ENCODE data around the gene ADAMTS15.
"Not testable (repeated sequence)": the region's sequence is repeated elsewhere in the genome, so short reads cannot be mapped to it uniquely, and the experiment has no call there.

Gene ADAMTS15

DNA sequence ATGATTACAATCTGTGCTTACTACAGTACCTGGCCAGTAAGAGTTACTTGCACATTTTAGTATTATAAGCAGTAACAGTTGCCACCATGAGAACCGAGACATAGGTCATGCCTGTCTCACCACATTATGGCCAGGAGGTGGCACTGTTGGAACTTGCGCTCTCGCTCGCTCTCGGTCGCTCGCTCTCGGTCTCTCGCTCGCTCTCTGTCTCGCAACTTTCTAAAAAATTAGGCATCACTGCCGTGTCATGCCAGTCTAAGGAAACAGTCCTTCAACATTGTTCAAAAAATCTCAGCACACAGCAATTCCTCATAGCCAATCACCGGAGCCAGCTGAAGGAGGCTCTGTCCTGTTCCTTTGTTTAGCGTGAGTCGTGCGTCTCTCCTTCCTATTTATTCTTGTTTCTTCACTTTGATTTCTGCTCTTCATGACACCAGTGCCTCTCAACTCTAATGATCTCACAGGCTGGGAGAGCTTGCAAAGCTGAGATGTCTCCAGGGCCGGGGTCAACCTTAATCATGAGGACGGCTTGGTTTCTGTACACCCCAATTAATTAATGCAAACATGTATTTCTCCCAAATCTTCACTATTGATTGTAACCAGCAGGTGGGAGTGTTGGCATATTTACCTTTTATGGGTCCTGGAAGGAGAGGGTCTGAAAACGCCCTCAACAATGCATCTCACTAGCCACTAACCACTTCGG, 13.8 kb upstream of the ADAMTS15 start:
- no peak for DNase-seq (ENCODE audit: low read depth, low spot score)

DNA sequence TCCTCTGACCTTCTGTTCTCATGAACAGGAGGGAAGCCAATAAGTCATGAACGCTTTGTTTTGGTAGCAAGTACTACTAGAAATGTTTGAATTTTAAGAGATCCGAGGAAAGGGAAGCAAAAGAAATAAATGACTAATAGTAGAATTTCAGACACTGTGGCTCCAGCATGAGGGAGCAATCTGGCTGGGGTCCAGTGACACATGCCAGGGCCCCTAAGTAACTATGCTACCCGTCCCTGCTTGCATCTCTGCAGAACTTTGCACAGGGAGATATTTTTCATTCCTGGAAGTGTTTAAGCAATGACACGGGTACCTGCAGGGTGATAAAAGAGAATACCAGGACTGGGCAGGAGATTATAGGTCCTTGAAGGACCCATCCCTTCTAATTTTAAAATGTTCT, 12.8 kb upstream of the ADAMTS15 start:
- DNase-seq (ENCODE audit: low read depth, low spot score) = no peak

GRCh38 chr11:130436171-130436570, 12.3 kb upstream of the ADAMTS15 start:
- DNase-seq (ENCODE audit: low read depth, low spot score) = no peak

- DNase-seq (ENCODE audit: low read depth, low spot score) = no peak
Measured at GRCh38 chr11:130437848-130438247, 10.6 kb upstream of the ADAMTS15 start.

- DNase-seq (ENCODE audit: low read depth, low spot score) = not testable (repeated sequence)
Measured at GRCh38 chr11:130438401-130439159, 9.9 kb upstream of the ADAMTS15 start.

DNA sequence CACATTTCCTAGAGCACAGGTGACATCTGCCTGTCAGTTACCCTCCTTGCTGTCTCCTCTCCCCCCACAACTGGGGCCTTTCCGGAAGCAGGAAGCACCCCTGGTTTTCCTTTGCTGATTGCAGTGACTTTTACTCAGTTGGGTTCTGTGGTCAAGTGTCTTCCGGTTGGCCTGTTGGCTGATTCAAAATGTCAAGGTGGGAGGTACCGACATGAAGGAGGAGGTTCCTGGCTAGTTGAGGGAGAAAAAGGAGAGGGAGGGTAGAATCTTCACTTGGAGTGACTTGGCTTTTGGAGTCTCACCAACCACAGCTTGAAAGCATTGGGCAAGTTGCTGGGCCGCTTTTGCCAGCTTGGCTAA, 9.3 kb upstream of the ADAMTS15 start:
- DNase-seq (ENCODE audit: low read depth, low spot score) = no peak

GRCh38 chr11:130439876-130440275, 8.6 kb upstream of the ADAMTS15 start:
- DNase-seq (ENCODE audit: low read depth, low spot score) = no peak

GRCh38 chr11:130441719-130442118, 6.7 kb upstream of the ADAMTS15 start:
- no peak for DNase-seq (ENCODE audit: low read depth, low spot score)

- DNase-seq (ENCODE audit: low read depth, low spot score) = no peak
Measured at GRCh38 chr11:130442737-130443136, 5.7 kb upstream of the ADAMTS15 start.

- DNase-seq (ENCODE audit: low read depth, low spot score) = no peak
Measured at GRCh38 chr11:130445788-130446187, 2.7 kb upstream of the ADAMTS15 start.

GRCh38 chr11:130448039-130448415, 418 bp upstream of the ADAMTS15 start:
- no peak for DNase-seq (ENCODE audit: low read depth, low spot score)

- no peak for DNase-seq (ENCODE audit: low read depth, low spot score)
Measured at GRCh38 chr11:130449310-130449990, 1.0 kb downstream of the ADAMTS15 start.

DNA sequence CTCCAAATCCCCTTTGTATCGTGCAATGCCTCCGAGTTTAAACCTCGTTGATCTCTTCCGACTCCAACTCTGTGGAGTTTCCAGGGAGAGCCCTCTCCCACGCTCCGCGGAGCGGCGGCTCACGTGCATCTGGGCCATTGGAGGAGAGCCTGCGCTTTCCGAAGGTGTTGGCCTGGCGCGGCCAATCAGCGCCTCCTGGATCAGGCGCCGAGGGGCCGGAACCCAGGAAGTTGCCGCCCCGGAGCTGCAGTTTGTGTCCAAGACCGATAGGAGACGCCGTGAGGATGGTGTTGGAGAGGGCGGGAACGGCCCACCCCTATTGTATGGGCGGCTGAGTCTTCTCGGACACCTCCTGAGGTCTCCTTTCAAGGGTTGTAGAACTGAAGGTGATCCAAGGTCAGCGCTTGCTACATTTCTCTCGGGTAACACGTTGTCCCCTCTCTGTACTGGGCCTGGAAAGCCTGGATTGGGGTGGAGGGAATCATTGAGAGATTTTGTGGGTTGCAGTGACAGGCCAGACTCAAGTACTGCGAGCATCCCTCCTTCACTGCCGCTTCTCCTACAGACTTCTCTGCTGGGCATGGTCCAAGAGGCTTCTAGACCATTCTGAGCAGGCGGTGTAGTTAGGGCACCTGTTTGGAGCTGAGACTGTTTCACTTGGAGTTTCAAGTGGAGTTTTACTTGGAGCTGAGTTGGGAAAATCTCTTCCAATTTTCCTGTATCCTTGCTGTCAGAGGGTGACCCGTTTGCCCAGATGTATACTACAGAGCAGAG, 1.7 kb downstream of the ADAMTS15 start:
- peak; percentile 78 for DNase-seq (ENCODE audit: low read depth, low spot score)

DNA sequence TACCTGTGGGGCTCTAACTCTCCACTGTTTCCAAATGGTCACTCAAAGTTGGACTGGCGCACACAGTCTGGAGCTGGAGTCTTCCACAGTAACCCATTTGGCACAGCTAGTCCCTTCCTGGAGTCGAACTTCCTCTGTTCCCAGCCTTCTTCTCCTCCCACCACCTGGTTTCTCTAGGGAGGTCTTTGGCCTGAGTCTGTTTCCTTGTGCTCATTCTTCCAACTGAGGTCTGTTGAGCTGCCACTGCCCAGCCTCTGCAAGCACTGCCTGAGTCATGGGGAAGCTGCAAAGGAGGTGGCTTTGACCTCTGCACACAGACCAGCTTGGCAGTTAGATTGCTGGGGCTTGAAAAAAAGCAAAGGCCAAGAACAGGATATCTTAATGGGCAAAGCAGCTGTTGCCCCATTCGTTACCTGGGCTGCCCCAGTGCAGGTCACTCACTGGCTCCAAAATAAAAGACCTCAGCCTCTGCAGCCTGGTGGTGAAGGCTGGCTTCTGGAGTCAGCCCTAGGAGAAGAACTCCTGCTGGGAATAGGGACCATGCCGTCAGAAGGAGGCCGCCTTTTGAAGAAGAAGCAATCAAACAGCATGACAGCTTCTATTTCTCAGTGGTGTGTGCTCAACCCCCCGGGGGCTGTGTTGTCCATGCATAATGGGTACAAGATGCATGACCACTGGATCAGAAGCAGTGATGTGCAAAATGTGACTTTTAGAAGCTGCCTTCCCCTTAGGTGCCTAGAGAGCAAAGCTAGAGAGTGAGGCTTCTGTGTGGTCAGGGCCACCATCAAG, 3.0 kb downstream of the ADAMTS15 start:
- no peak for DNase-seq (ENCODE audit: low read depth, low spot score)

DNA sequence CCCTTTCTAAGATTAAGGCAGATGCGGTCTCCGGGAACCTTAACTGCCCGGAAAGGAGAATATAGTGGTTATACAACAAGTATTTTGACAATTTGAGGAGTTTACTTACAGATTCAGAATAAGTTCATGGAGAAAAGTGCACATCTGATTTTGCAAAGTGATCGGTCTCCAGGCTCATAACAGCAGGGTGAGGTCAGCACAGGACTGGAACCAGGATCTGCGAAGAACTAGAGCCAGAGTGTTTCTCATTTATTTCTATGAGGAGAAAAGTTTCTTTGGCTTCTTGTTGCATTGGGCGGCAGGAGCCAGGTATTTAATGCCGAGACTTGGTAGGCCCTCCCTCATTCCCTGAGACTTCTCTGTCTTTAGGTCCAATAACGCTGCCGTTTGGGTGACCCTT, 3.7 kb downstream of the ADAMTS15 start:
- DNase-seq (ENCODE audit: low read depth, low spot score) = no peak

GRCh38 chr11:130452940-130453339, 4.5 kb downstream of the ADAMTS15 start:
- no peak for DNase-seq (ENCODE audit: low read depth, low spot score)

DNA sequence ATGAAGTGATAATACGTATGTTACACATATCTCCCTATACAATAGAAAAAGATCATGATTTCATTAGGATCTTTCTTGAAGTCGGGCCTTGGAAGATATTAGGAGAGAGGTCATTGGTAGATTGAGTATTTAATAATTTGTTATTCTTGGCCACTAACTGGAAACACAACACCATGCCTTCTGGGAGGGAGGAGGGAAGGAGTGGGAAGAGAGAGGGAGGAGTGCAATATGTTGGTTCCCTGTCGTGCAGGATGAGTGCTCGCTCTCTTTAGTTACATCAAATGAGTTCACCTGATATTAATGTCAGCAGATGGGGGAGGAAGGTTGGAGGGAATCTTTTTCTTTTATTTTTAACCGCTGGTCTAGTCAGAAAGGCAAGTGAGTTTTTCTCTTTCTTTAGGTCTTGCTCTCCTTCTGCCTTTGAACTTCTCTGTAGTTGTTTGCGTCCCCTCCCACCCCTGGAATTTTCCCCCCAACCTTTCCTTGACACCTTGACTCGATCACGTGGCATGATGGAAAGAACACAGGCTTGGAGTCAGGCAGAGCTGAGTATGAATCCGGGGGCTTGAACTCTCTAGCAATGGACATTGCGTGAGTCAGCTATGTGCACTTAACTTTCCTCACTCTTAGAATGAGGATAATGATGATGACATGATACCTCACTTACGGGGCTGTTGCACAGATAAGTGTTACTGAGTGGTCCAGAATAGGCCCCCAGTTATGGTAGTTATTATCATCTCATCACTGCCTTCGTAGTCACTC, 6.2 kb downstream of the ADAMTS15 start:
- DNase-seq (ENCODE audit: low read depth, low spot score) = no peak

DNA sequence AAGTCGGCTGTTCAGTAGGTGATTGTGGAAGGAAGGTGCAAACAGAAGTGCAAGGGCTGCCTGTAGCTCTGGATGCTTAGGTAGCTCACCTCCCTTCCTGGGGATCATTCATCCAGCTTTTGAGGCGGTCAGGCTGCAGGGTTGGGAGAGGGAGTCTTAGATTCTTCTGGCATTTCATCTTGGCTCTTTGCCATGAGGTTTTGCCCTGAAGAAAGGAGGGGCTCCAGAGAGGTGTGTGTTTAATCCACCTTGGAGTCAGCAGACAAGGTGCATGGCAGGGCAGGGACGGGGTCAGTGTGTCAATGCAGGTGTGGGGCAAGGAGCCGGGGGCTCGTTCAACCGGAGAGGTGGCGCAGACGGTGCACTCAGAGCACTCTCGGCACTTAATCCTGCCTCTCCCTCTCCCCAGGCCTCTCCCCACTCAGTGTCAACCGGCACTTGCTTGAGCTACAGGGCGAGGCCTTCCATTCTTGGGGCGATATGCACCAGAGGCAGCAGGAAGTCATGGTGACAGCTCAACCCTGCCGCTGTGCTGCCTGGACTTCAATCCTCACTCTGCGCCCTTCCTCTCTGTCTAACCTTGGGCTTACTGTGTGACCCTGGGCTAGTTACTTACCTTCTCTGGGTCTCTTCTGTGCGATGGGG, 7.2 kb downstream of the ADAMTS15 start:
- no peak for DNase-seq (ENCODE audit: low read depth, low spot score)

DNA sequence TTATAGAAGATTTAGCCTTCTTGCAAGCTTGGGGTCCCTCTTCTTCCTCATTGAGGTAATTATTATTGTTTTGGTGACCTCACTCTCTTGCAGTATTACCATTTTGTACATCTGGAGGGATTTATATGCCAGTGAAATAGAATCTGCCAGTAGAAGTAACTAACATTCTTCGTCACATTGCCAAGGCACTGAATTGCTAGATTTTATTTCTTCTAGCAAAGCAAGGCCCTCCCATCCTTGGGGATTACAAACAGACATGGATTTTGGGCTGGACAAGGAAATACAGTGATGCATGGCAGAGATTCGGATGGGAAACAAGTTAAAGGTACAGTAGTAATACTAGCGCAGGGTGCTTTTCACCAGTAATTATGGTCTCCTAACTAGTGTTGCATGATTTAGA, 7.8 kb downstream of the ADAMTS15 start:
- DNase-seq (ENCODE audit: low read depth, low spot score) = no peak

All from iPS DF 19.7 (cell line).